GM18505 (cell line): ENCODE measurements around the gene KRI1.

Experiments
- ATAC-seq: cut with Tn5 transposase; IDR thresholded peaks from one replicate; pipeline ENCODE4 v1.9.1; 2021; ENCODE audit not compliant: unreplicated experiment
- POLR2A ChIP-seq: IDR thresholded peaks from 4 replicates; pipeline ENCODE4 v1.6.1; 2011; ENCODE audit warnings: borderline replicate concordance; ENCODE audit not compliant: insufficient read depth, insufficient read length; ENCODE audit errors: extremely low read depth

The KRI1 gene

DNA sequence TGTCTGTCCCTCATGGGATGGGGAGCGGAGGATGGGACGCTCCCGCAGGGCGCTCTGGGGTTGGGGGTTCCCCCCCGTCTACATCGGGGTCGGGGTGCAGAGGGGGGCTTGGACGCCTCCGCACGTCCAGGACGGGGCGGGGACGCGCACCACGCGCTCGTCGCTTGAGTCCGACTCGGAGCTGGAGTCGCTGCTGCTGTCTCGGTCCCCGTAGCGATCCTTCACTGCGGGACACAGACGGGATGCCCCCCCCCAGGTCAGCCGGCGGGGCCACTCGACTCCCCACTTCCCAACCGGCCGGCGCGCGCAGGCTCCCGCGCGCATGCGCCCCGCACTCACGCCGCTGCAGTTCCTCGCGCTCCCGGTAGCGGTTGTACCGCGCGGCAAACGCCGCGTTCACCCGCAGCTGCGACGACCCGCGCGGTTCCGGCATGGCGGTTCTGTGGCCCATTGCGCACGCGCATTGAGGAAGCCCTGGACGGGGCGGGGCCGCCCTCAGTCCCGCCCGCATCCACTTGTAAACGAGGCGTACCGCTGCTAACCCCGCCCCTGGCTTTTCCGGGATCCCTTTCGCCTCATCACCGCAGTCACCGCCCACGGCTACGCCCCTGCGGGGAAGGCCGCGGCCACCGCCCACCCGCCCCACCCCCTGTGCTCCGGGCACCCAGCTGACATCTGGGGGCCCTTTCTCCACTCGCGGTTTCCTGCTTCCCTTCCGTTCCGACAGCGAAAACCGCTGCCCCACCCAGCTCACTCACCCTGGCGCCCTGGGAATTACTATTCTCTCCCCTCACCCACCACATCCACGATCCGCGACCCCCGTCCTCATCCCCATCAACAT, at the start of gene KRI1:
TSS of gene KRI1 (minus strand) at position 444 of the 841 bp plus-strand sequence. CDS start at position 433, 11 bp downstream.
- TF ChIP-seq POLR2A: peak; percentile 87
- peak; percentile 50 for ATAC-seq

DNA sequence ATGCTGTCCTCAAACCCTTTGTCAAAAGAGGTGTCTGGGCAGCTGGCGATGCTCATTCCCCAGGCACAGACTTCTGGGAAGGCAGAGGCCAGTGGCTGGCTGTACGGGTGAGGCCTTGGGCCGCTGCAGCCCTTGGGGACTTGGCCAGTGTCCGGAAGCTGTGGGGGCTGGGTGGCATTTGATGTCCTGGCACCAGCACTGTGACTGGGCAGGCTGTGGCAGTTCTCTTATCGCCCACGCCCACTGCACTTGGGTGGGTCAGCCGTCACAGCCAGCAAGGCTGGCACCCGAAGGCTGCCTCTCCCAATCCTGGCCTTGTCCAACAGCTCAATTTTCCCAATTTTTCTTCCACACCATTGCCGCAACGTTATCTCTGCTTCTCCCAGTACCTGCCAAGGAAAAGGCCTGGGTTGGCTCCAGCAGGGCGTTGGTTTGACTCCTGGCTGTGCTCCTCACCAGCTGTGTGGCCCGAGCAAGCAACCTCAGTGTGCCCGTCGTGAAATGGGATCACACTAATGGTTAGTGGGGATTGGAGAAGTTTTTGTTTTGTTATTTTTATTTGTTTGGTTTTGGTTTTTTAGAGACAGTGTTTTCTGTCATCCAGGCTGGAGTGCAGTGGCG, 46.8 kb upstream of the KRI1 start:
- no peak for ATAC-seq
- TF ChIP-seq POLR2A: no peak

DNA sequence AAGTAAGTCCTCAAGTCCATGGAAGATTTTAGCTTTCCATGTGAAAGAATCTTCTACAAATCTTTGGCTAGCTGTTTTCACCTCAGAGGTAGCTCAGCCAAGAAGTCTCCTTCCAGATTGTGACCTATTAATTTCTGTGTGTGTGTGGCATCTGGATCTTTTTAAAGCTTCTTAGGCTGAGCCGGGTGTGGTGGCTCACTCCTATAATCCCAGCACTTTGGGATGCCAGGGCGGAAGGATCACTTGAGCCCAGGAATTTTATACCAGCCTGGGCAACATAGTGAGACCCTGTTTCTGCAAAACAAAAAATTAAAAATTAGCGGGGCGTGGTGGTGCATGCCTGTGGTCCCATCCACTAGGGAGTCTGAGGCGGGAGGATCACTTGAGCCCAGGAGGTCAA, 46.1 kb upstream of the KRI1 start:
- no peak for ATAC-seq
- no peak for TF ChIP-seq POLR2A

DNA sequence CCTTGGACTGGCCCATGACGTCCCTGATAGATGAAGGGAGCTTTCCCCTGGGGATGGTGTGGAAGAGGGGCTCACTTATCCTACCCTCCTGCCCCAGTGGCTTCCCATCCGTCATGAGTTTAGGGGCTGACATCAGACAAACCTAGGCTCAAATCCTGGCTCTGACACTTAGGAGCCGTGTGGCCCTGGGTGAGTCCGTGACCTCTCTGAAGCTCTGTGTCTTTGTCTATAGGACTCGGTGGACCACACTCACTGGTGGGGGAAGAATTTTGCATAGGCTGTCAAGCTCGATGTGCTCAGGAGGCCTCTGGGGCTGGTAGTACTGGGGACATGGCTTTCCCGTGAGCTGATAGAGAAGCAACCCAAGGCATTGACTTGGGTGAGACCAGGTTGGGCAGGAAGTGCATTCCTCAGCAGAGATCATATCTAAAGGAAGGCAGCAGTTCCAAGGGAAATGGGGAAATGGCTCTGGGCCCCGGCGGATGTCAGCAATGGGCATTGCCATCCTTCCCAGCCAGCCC, 38.7 kb upstream of the KRI1 start:
- no peak for ATAC-seq
- peak; percentile 51 for TF ChIP-seq POLR2A

DNA sequence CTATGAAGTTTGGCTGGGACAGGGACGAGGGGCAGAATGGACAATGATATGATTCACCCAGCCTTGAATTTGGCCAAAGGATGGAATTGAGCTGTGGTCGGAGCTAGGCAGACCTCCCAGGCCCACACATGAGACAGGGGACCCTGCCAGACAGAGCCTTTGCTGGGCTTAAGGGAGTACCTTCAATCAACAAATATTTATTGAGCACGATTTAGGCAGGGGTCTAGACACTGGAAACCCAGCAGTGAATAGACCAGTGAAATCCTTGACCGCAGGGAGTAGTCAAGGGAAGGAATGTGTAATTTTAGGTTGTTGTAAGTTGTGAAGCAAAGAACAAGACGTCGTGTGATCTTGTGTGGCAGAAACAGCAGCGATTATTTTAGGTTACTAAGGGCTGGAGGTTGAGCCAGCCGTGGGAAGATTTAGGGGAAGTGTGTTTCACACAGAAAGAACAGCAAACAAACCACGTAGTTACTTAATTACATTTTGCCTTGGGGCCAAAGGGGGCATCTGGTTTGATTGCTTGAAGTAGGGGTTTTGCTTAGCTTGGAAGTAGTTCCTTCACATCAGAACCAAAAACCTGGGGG, 38.2 kb upstream of the KRI1 start:
- ATAC-seq: no peak
- TF ChIP-seq POLR2A: no peak

DNA sequence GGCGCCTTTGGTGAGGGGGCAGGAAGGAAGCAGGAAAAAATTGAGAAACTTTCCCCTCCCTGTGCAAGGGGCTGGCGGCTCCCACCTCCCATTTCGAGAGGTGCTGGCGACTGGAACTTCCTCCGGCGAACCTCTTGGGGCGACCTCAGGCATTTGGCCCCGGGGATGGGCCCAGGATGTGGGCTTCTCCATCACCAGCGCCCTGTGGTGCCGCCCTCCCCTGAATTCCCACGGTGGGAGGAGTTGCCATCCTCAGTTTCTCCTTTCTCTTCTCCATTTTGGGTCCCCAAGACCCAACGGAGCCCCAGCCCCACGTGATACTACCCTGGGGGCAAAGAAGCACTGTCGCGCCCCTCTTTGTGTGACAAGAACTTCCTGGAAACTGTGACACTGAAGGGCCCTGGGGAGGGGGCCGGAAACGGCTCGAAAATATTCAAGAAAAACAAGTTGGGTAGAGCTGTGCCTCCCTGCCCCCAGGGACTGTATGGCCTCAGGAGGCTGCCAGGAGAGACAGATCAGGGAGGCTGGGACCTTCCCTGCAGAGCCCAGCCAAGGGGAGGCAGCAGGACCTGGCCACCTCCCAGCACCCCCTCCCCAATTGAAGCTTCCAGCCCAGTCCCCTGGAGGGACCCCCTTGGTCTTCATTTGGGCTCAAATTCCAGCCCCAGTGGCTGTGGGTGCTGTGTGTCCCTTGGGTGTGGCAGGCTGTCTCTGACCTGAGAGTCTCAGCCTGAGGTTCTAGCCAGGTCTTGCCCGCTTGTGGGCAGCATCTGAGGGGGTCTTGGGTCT, 37.5 kb upstream of the KRI1 start:
- no peak for ATAC-seq
- TF ChIP-seq POLR2A: no peak

DNA sequence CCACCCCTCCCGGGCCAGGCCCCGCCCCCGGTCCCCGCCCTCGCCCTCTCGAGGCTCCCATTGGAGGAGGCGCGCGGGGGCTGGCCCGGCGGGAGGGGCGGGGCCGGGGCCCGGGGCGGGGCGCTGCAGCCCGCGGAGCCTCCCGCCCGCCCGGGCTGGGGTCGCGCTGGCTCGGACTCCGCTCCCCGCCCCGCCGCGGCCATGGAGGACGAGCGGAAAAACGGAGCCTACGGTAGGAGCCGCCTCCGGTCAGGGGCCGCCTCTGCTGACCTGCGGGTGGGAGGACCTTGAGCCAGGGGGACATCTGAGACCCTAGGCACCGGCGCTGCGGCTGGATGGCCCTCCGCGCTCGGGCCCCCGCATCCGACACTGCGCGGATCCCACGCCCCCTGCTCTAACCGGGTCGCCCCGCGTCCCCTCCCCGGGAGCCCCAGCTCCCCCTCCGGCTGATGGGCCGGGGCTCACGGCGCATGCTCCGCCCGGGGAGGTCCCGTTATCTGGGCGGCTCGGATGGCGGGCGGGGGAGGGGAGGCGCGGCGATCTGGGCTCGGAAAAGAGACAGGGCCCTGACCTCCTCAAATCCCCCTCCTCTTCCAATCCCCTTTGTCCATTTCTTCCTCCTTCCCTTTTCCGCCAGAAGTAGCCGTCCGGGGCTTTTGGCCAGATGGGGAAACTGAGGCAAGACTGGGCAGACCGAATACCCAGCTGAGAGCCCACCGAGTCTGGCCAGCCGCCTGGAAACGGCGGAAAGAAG, 36.7 kb upstream of the KRI1 start:
- ATAC-seq: peak; percentile 68
- peak; percentile 49 for TF ChIP-seq POLR2A

DNA sequence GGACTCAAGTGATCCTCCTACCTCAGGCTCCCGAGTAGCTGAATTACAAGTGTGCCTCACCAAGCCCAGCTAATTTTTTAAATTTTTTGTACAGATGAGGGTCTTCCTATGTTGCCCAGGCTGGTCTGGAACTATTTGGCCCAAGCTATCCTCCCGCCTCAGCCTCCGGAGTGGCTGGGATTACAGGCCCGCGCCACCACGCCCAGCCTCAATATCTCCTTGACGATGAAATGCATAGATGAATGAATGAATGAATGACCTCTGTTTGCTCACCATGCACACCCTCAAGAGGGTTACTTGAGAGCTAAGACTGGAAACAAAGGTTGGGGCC, 36.2 kb upstream of the KRI1 start:
- no peak for TF ChIP-seq POLR2A
- ATAC-seq: no peak

DNA sequence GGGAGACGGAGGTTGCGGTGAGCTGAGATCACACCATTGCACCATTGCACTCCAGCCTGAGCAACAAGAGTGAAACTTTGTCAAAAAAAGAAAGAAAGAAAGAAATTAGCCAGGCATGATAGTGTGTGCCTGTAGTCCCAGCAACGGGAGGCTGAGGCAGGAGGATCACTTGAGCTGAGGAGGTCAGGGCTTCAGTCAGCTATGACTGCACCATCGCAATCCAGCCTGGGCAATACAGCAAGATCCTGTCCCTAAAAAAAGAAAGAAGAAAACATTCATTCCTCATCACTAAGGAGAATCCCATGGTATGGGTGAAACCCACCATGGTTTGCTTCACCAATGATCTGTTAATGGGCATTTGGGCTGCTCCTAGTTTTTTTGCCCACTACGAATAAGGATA, 34.3 kb upstream of the KRI1 start:
- no peak for ATAC-seq
- TF ChIP-seq POLR2A: no peak

DNA sequence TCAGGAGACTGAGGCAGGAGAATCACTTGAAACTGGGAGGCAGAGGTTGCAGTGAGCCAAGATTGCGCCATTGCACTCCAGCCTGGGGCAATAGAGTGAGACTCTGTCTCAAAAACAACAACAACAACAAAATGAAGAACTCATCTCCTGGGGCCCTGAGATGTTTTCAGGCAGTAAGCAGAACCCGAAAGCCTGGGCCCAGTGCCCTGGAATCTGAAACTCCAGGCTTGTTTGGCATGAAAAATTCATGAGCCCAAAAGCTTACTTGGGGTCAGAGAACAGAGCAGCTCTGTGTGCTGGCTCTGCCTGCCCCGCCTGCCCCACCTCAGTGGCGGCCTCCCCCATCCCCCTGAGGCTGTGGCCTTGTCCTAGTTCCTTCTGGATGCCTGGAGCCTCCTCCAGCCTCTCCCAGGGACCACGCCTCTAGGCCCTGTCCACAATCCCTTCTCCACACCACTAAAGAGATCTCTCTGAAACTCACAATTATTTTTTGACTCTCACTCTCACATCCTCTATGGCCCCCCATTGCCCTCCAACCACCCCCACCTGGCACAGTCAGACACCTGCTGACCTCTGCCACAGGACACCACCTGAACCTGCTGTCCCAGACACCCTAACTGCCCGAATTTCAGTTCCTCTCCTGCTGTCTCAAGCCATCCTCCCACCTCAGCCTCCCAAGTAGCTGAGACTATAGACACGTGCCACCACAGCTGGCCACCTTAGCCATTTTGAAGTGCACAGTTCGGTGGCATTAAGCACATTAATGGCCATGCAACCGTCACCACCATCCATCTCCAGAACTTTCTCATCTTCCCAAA, 28.2 kb upstream of the KRI1 start:
- no peak for TF ChIP-seq POLR2A
- ATAC-seq: peak; percentile 40

DNA sequence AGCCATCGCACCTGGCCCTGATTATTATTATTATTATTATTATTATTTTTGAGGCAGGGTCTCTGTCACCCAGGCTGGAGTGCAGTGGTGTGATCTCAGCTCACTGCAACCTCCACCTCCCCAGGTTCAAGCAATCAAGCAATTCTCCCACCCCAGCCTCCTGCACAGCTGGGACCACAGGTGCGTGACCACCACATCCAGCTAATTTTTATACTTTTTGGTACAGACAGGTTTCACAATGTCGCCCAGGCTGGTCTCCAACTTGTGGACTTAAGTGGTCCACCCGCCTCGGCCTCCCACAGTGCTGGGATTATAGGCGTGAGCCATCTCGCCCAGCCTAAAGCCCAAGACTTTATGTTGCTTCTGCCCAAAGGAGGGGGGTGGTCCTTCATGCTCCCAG, 27.3 kb upstream of the KRI1 start:
- no peak for ATAC-seq
- TF ChIP-seq POLR2A: no peak

DNA sequence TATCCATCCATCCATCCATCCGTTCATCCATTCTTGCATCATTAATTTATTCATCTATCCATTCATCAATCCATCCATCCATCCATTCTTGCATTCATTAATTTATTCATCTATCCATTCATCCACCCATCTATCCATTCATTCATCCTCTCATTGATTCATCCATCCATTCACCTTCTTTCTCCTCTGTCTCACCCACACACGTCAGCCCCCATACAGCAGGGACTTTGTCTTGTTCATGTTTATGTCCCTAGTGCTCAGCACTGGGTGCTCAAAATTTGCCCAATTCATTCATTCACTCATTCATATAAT, 22.0 kb upstream of the KRI1 start:
- no peak for ATAC-seq
- no peak for TF ChIP-seq POLR2A

DNA sequence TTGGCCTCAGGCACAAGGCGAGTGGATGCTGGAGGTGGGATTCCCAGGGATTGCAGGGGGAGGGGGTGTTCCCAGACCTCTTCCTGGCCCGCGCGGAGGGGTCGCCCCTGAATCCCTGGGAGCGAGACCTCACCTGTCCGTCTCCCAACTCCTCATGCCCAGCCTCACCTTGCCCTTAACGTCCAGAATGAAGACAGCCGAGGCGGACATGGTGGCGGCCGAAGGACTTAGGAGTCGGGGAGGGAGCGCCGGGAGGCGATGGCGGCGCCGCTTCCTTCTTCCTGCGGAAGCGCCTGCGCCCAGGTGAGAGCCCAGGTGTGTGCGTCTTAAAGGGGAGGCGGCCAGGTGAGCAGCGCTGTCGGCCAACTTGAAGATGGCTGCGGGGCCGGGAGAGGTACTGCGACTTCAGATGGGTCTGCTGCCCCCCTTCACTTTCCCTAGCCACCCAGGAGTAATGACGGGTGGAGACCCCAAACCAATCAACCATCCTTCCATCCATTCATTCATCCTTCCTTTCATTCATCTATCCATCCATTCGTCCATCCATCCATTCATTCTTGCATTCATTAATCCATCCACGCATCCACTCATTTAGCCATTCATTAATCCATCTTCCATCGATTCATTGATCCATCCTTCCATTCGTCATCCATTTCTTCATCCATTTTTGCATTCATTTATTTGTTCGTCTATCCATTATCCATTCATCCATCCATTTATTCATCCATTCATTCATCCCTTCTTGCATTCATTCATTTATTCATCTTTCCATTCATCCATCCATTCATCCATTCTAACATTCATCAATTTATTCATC, 21.4 kb upstream of the KRI1 start, which contains the start of gene AP1M2:
TSS of gene AP1M2 (minus strand) at position 291 of the 817 bp plus-strand sequence. CDS start at position 210, 81 bp downstream.
- no peak for TF ChIP-seq POLR2A
- ATAC-seq: no peak
